Activated CD8-positive, alpha-beta memory T cell treated with anti-CD3 and anti-CD28 coated beads, Interleukin-2, amount 10 ng/mL, durations not matched to agents 7 days and 5 days (primary cell): ENCODE measurements around the gene PKP3. TPM values are rescaled to one million over a fixed set of nuclear protein-coding genes. Genes with fewer than 3 reads are reported as not detected.
"Not testable (repeated sequence)": the region's sequence is repeated elsewhere in the genome, so short reads cannot be mapped to it uniquely, and the experiment has no call there.

Source experiments
- ATAC-seq: fragments of 150-1000 bp; cut with Tn5 transposase; one replicate; pipeline ENCODE4 v1.10.0; 2021; ENCODE audit warnings: moderate library complexity
- CTCF ChIA-PET: fragments of 350-600 bp; sonication (Branson Sonifier 250); formaldehyde crosslinking; loops from one replicate; lab custom pipeline; 2021; ENCODE audit warnings: antibody characterized with exemption; lab: Charles Lee
- DNase-seq: peaks from one replicate; pipeline ENCODE4 v3.0.0-alpha.2; 2020
- H3K27ac Mint-ChIP-seq: one replicate; pipeline ENCODE4 v1.8.0; 2021; ENCODE audit warnings: mild to moderate bottlenecking, mixed read lengths
- H3K27me3 Mint-ChIP-seq: one replicate; pipeline ENCODE4 v1.8.0; 2021; ENCODE audit warnings: mixed read lengths
- H3K36me3 Mint-ChIP-seq: one replicate; pipeline ENCODE4 v1.8.0; 2021; ENCODE audit warnings: mild to moderate bottlenecking, mixed read lengths
- H3K4me1 Mint-ChIP-seq: one replicate; pipeline ENCODE4 v1.8.0; 2021; ENCODE audit warnings: mixed read lengths
- H3K4me3 Mint-ChIP-seq: one replicate; pipeline ENCODE4 v1.8.0; 2021; ENCODE audit warnings: mild to moderate bottlenecking, moderate library complexity, mixed read lengths
- H3K9me3 Mint-ChIP-seq: one replicate; pipeline ENCODE4 v1.8.0; 2022; ENCODE audit warnings: low read depth, mixed read lengths
- total RNA-seq, 2 experiments: library from RNA; stranded (reverse); gene quantifications; one replicate each; pipeline ENCODE4 v1.2.3, GENCODE V29; 2021

Gene PKP3
- total RNA-seq, 2 experiments from 2014 or later = 0.09 to 0.18 TPM

- DNase-seq = no peak
- Mint-ChIP-seq H3K27me3 (peaks cover 25% of the 10 kb centered on the region), H3K9me3 (no peaks in the 10 kb centered on the region), H3K4me1 (peaks cover 26% of the 10 kb centered on the region), H3K4me3 (no peak overlapping the region), H3K36me3 (no peaks in the 10 kb centered on the region), H3K27ac (no peak overlapping the region)
- no peak for ATAC-seq
- CTCF ChIA-PET = no interaction called here
These were observed 36.4 kb upstream of the PKP3 start for GRCh38 chr11:357582-357981.

GRCh38 chr11:358129-358800 lies 35.7 kb upstream of the PKP3 start:
- H3K36me3 Mint-ChIP-seq = no peaks in the 10 kb centered on the region
- peaks cover 20% of the 10 kb centered on the region for H3K4me1 Mint-ChIP-seq
- H3K9me3 Mint-ChIP-seq = no peaks in the 10 kb centered on the region
- DNase-seq (no peak), ATAC-seq (no peak)
- no peak overlapping the region for H3K27ac Mint-ChIP-seq
- CTCF ChIA-PET = interaction anchor here (0.8 to 2.3 kb wide), 5 partner anchors 13 to 110 kb away, joined by 3 to 11 read pairs (median 4); no protein-coding TSS in a partner anchor
- peaks cover 20% of the 10 kb centered on the region for H3K27me3 Mint-ChIP-seq
- H3K4me3 Mint-ChIP-seq = no peak overlapping the region

GRCh38 chr11:359181-359714 lies 34.8 kb upstream of the PKP3 start:
- Mint-ChIP-seq H3K36me3 (no peaks in the 10 kb centered on the region), H3K27ac (no peak overlapping the region), H3K27me3 (peaks cover 14% of the 10 kb centered on the region), H3K4me3 (no peak overlapping the region), H3K9me3 (no peaks in the 10 kb centered on the region), H3K4me1 (peaks cover 19% of the 10 kb centered on the region)
- DNase-seq = peak; percentile 57
- ATAC-seq = peak; percentile 66
- CTCF ChIA-PET = interaction anchor here (0.8 to 7.3 kb wide), 8 partner anchors 12 to 115 kb away, joined by 3 to 40 read pairs (median 4); no protein-coding TSS in a partner anchor

DNA sequence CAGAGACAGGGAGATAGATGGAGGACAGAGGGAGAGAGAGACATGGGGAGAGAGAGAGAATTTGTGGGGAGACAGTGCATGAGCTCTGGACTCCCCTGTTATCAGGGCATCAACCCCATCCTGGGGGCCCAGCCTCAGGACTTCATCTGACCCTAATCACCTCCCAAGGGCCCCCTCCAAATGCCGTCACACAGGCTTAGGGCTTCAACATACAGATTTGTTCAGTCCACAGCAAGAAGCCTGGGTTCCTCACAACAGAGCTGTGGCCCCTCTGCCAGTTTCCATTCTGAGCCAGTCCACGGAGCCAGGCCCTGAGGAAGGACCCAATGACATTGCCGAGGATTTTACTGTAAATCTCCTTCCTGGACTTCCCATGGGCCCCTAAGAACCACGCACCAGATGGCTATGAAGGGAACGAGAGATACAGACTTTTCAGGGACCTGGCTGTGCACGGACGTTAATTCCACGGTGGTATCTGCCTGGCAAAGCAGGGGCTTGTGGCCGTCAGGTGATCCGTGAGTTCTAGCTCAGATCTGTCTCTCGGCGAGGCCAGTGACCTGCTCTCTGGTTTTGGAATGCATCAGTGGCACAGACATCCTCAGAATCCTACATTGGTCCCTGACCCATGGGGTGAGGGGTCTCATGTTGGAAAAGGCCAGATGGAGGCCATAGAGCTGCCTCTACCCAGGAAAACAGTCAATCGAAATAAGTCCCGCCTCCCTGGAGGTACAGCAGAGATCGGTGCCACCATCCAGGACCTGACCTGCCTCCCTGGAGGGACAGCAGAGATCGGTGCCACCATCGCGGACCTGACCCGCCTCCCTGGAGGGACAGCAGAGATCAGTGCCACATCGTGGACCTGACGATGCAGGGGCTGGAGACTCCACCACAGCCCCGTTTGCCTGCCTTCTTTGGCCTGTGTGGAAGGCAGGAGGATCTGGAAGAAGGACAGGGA lies 33.4 kb upstream of the PKP3 start:
- no peak for DNase-seq
- Mint-ChIP-seq H3K4me3 (no peak overlapping the region), H3K27ac (no peak overlapping the region), H3K27me3 (peaks cover 10% of the 10 kb centered on the region), H3K36me3 (no peaks in the 10 kb centered on the region), H3K4me1 (peaks cover 15% of the 10 kb centered on the region), H3K9me3 (no peaks in the 10 kb centered on the region)
- CTCF ChIA-PET = interaction anchor here (2.3 to 8.0 kb wide), 3 partner anchors 55 to 110 kb away, joined by 11 to 54 read pairs (median 40); no protein-coding TSS in a partner anchor
- ATAC-seq = no peak

- Mint-ChIP-seq H3K9me3 (no peaks in the 10 kb centered on the region), H3K36me3 (no peaks in the 10 kb centered on the region), H3K4me3 (no peak overlapping the region), H3K27ac (no peak overlapping the region), H3K27me3 (peaks cover 27% of the 10 kb centered on the region), H3K4me1 (peaks cover 15% of the 10 kb centered on the region)
- no peak for DNase-seq
- ATAC-seq = no peak
- CTCF ChIA-PET = interaction anchor here (0.6 to 8.0 kb wide), 13 partner anchors 18 to 171 kb away, joined by 3 to 54 read pairs (median 5); partner anchors contain the start of gene PTDSS2
These were observed 31.2 kb upstream of the PKP3 start for GRCh38 chr11:362642-363442.

DNA sequence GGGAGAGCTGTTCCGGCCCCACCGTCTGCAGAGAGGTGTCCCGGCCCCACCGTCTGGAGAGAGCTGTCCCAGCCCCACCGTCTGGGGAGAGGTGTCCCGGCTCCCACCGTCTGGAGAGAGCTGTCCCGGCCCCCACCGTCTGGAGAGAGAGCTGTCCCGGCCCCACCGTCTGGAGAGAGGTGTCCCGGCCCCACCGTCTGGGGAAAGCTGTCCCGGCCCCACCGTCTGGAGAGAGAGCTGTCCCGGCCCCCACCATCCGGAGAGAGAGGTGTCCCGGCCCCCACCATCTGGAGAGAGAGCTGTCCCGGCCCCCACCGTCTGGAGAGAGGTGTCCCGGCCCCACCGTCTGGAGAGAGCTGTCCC lies 30.6 kb upstream of the PKP3 start:
- not testable (repeated sequence) for H3K36me3 Mint-ChIP-seq, H3K9me3 Mint-ChIP-seq, H3K27ac Mint-ChIP-seq, ATAC-seq, DNase-seq, H3K4me3 Mint-ChIP-seq
- CTCF ChIA-PET = interaction anchor here (1.1 to 8.0 kb wide), 7 partner anchors 16 to 171 kb away, joined by 3 to 54 read pairs (median 6); partner anchors contain the start of gene PTDSS2
- Mint-ChIP-seq H3K4me1 (peaks cover 15% of the 10 kb centered on the region), H3K27me3 (peaks cover 33% of the 10 kb centered on the region)

- H3K4me1 Mint-ChIP-seq = peaks cover 13% of the 10 kb centered on the region
- CTCF ChIA-PET = interaction anchor here (0.7 to 8.0 kb wide), 14 partner anchors 16 to 172 kb away, joined by 3 to 54 read pairs (median 3); partner anchors contain the start of gene PTDSS2
- no peak overlapping the region for H3K4me3 Mint-ChIP-seq
- ATAC-seq (peak; percentile 75), DNase-seq (peak; percentile 67)
- H3K27me3 Mint-ChIP-seq = peaks cover 33% of the 10 kb centered on the region
- peak overlapping the region; percentile 13 for H3K27ac Mint-ChIP-seq
- no peaks in the 10 kb centered on the region for H3K9me3 Mint-ChIP-seq
- H3K36me3 Mint-ChIP-seq = no peaks in the 10 kb centered on the region
These were observed 29.9 kb upstream of the PKP3 start for GRCh38 chr11:363948-364761.

GRCh38 chr11:364991-365725 lies 28.9 kb upstream of the PKP3 start:
- no peak for ATAC-seq
- Mint-ChIP-seq H3K36me3 (no peaks in the 10 kb centered on the region), H3K27ac (no peak overlapping the region), H3K27me3 (peaks cover 30% of the 10 kb centered on the region), H3K9me3 (no peaks in the 10 kb centered on the region), H3K4me1 (peaks cover 10% of the 10 kb centered on the region), H3K4me3 (no peak overlapping the region)
- CTCF ChIA-PET = interaction anchor here (0.7 to 8.0 kb wide), 13 partner anchors 25 to 164 kb away, joined by 3 to 54 read pairs (median 4); partner anchors contain the start of gene PTDSS2
- no peak for DNase-seq

DNA sequence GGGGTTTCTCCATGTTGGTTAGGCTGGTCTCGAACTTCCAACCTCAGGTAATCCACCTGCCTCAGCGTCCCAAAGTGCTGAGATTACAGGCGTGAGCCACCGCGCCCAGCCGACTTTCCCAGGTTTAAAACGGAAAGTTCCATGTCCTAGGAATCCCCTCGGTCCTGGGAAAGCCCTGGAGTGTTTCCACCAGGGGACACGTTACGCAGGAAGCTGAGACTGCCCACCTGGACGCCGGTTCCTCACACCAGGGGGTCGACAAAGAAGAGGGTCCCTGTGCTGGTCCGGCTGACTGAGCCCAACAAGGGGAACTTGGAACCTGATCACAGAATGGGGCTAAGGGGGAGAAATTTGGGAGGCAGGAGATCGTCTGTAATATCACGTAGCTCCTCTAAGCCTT lies 28.2 kb upstream of the PKP3 start:
- Mint-ChIP-seq H3K27ac (no peak overlapping the region), H3K36me3 (no peaks in the 10 kb centered on the region), H3K4me1 (peaks cover 10% of the 10 kb centered on the region), H3K4me3 (no peak overlapping the region), H3K27me3 (peaks cover 35% of the 10 kb centered on the region), H3K9me3 (no peaks in the 10 kb centered on the region)
- CTCF ChIA-PET = interaction anchor here (1.2 to 8.0 kb wide), 4 partner anchors 61 to 115 kb away, joined by 4 to 54 read pairs (median 25); partner anchors contain the start of gene PTDSS2
- no peak for ATAC-seq
- DNase-seq = no peak

DNA sequence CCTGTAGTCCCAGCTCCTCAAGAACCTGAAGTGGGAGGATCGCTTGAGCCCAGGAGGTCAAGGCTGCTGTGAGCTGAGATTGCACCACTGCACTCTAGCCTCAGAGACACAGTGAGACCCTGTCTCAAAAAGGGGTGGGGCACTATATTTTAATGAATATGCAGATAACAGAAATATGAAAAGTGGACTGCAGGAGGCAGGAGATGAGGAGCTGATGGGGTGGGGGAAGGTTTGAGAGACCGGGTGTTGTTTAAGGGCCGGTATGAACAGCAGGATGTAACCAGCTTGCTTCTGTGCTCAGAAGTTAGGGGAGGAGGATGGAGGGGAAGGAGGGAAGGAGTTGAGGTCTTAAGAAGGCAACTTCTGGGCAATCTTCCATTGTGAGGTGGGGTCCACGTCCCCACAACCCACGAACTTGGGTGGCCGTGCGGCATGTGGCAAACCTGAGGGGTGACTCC lies 26.0 kb upstream of the PKP3 start:
- no peak overlapping the region for H3K27ac Mint-ChIP-seq
- H3K36me3 Mint-ChIP-seq = no peaks in the 10 kb centered on the region
- H3K9me3 Mint-ChIP-seq = no peaks in the 10 kb centered on the region
- no peak for DNase-seq
- CTCF ChIA-PET = interaction anchor here (1.0 to 8.0 kb wide), 7 partner anchors 29 to 151 kb away, joined by 3 to 54 read pairs (median 3); partner anchors contain the start of genes NLRP6 and PTDSS2
- peaks cover 44% of the 10 kb centered on the region for H3K27me3 Mint-ChIP-seq
- H3K4me3 Mint-ChIP-seq = no peak overlapping the region
- no peak for ATAC-seq
- H3K4me1 Mint-ChIP-seq = peaks cover 8% of the 10 kb centered on the region
